Raji (cell line): ENCODE measurements around the gene C1orf105.

Source experiments
- POLR2A ChIP-seq: IDR thresholded peaks from 2 replicates; pipeline ENCODE4 v1.6.1; 2011; ENCODE audit warnings: low read depth, low read length, control low read depth; ENCODE audit not compliant: insufficient read depth

The C1orf105 gene

DNA sequence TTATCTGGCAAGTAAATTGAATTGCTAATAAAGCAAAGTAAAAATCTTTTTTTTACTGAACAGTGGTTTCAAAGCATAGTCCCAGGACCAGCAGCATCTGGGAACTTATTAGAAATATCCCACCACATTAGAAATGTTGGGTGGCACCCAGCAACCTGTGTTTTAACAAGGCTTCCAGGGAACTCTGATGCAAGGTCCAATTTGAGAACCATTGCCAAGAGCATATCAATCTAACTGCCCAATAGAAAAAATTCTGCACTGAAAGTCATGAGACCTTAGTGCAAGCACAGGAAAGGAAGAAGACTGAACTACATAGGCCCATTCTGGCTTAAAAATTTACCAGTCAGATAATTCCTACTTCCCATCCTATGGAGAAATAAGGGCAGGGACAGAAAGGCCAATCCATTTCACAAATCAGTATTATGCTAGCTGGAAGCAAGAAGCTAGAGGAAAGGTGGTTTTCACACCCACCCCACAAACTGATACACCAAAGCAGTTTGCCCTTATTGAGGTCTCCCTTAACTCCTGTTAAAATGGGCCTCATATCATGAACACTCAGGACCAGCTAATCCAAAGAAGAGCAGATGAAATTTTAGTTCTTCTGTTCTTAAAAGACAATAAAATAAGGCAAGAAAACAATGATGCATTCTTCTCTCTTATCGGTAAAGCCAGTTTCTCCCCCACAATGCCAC, 17.5 kb upstream of the C1orf105 start:
- TF ChIP-seq POLR2A = no peak

DNA sequence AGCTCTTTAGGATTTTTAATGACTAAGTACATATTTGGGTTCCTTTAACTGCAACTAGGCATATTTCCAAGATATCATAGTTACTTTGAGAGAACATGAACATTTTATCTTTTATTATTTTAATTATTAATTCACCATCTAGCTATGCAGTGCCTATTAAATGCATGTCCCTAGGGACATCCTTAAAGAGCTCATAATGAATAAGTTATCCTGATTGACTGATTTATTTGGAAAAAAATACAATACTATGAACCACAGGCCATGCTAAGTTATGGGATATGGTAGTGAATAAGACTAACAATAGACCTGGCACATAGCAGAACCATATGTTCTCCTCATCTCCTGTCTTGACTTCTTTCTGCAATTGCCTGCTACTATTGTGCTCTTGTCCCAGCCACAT, 16.4 kb upstream of the C1orf105 start:
- TF ChIP-seq POLR2A = no peak

DNA sequence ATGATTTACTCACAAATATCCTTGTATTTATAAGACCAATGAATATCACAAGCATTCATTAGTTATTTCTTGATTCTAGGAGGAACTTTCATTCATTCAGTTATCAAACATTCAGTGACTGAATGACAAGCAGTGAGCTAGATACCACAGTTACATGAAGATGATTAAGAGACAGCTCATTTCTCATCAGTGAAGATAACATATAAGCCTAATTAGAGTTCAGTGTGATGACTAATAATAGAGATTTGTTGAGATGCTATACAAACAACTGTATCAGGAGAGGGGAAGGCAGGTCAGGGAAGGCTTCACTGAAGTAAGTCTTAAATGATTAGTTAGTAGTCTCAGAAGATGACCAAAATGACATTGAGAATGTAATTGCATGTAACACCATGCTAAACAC, 14.6 kb upstream of the C1orf105 start:
- TF ChIP-seq POLR2A = no peak

DNA sequence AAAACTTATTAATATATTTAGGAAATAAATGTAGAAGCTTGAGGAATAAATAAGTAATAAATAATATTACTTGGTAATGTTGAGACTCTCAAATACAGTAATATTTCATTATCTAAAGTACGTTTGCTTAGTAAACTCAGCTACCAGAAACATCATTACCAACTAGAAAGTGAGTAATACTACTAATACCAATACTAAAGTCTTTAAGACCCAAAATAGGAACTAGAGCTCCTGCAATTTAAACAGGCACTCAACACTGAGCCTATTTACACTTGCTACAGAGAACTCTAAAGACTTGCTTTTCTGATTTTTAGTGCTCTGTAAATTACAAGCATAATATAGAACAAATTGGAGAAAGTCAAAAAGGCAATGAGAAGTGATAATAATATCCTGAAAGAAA, 13.5 kb upstream of the C1orf105 start:
- TF ChIP-seq POLR2A = no peak

DNA sequence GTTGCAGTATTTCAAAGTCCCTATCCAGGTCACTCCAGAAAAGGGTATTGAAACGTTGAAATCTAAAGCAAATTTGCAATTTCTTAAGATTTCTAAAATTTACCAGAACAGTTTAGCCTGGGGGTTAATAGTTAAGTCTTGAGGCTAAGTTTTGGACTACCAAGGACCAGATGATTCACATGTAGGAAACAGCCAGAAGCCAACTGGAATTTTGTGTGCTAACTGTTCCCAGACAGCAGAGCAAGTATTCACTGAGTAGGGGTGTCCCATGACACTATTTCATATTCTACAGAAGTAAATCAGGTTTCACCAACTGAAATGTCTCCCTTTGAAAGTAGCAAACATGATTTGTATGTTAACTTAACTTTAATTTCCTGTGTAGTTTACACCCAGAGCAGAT, 11.5 kb upstream of the C1orf105 start:
- no peak for TF ChIP-seq POLR2A

DNA sequence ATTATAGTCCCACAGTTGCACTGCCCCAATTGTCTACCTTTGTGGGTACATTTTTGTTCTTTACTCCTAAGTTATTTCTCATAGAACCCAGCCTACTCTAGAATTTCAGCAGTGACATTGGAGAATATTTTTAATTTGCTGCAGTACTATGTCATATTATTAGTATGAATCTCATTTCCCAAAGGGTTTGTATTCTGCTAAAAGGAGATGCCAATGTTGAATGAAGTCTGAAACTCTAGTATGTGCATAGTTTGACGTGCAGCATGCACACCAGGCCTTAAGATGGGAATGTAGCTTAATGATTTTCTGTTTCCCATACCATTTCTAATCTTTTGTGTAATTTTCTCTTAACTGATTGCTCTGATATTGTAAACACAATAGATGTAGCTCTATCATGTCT, 10.5 kb upstream of the C1orf105 start:
- TF ChIP-seq POLR2A = no peak

DNA sequence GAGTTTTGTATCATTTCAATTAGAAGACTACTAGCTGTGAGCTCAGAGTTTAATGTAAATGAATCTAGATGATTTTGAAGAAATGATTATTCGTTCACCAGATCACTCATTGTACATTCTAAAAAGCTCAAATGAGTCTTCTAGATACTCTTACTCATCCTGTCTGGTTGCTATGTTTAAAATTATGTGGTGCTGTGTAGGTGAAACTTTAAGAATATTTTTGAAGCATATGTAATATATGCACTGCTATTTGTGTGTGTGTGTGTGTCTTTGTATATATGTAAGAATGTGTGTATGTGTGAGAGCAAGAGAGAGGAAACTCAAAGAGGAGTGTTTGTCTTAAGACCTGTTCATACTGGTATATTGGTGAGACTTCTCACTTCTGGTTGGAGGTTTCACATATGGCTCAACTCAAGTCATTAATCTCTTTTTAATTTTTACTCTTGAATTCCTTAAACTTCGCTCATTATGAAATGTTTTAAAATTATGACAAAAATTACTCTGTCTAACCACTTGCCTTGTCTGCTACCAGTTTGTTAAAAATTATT, 8.6 kb upstream of the C1orf105 start:
- no peak for TF ChIP-seq POLR2A

DNA sequence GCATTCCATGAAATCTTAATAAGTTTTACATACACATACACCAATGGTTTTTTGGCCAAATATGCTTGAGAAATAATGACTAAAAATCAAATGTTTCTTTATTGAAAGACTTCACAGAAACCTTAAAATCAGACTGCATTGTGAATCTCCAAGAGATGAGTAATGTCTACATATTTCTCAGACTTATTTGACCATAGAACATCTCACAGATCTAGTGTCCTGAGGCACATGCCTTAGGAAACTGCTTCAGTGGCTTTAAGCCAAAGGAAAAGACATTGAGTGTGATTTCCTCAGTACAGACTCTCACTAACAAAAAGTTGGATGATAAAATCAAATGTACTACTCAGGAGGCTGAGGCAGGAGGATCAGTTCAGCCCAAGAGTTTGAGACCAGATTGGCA, 6.2 kb upstream of the C1orf105 start:
- TF ChIP-seq POLR2A = no peak

DNA sequence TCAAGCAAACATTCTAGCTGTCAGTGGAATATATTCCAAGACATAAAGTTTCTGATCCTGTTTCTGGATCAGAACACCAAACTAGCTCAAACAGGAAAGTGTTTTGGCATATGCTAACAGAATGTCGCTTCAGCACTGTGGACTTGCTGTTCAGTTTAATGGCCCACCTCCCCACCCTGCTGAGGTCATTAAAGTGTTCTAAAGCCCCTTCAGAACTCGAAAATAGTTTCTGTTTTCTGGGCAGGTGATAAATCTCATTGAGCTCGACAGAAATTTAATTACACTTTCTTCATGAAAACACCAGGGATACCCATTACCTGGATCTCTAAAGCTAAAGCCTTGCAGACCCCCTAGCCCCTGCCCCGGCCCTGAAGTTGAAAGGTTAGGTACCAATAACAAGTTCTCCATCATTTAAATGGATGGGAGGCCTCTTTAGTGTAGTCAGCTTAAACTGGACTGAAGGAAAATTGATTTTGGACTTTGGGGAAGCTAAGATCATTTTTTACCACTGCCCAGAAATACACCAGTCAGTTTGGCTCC, 3.9 kb upstream of the C1orf105 start:
- no peak for TF ChIP-seq POLR2A

DNA sequence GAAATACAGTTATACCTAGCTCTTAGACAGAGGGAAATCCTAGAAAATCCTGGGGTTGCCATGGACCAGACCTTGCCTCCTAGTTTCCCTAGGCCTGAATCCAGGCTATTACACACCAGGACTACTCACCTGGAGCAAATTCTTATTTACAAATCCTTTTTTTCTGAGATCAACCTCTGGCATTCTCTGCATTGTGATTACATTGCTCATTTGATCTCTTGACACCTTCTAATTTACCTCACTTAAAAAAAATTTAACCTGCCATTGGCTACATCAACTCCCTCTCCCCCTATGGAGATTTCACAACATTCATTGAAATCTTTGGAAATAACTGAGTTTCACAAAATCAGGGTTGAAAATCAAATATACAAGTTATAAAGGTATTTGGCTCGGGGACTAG, 2.9 kb upstream of the C1orf105 start:
- no peak for TF ChIP-seq POLR2A

DNA sequence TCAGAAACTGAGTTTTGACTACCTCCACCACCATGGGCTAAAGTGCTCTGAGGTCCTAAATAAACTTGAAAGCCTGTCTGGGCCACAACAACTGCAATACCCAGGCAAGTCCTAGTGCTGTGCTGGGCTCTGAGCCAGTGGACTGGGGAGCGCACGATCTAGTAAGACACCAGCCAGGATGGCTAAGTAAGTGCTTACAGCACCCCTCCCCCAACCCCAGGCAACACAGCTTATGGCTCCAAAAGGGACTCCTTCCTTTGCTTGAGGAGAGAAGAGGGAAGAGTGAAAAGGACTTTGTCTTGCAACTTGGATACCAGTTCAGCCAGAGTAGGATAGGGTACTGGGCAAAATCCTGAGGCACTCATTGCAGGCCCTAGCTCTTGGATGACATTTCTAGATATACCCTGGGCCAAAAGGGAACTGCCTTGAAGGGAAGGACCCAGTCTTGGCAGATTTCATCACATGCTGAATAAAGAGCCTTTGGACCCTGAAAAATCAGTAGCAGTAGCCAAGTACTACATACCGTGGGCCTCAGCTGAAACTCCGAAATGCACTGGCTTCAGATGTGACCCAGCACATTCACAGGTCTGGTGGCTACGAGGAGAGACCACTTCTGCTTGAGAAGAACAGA, 1.6 kb downstream of the C1orf105 start:
- no peak for TF ChIP-seq POLR2A

DNA sequence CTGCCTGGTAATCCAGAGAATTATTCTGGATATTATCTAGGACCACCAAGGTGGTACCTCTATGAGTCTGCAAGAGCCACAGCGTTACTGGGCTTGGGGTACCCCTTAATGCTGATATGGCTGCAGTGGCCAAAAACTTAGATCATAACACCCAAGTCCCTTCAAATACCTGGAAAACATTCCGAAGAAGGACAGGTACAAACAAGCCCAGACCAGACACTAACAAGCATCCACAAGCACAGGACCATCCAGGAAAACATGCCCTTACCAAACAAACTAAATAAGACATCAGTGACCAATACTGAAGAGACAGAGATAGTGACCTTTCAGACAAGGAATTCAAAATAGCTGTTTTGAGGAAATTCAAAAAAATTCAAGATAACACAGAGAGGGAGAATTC, 2.9 kb downstream of the C1orf105 start:
- TF ChIP-seq POLR2A = no peak

DNA sequence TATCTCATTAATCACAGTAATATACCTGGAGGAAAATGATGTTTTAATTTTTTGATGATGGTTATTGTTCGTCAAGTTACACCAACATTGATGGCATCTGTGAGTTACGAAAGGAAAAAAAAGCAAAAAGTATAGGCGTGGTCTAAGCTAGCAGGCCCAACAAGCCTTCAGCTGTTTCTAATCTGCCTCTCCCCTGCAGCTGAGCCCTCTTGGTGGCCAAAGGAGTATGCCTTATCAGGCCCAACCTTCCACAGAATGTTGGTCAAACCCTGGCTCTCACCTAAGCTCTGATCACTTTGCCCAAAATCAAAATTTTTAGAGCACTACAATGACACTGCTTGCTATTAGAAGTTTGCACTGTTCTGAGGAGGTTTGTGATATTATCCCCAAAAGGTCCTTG, 4.9 kb downstream of the C1orf105 start:
- TF ChIP-seq POLR2A = no peak

DNA sequence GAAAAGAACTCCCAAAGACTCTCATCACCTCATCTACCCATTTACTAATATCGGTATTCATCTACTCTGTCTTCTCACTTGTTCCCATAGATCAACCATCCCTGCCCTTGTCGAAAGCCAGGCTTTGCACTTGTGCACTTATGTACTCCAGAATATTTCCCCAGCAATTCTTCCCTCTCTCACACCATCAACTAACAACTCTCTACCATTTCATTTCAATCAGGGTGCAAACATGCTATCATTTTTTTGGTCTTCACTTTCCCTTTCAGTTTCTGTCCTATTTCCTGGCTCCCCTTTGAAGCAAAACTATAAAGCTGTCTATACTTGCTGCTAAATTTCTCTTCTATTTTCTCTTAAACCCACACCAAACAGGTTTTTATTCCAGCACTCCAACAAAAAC, 6.7 kb downstream of the C1orf105 start:
- TF ChIP-seq POLR2A = no peak

DNA sequence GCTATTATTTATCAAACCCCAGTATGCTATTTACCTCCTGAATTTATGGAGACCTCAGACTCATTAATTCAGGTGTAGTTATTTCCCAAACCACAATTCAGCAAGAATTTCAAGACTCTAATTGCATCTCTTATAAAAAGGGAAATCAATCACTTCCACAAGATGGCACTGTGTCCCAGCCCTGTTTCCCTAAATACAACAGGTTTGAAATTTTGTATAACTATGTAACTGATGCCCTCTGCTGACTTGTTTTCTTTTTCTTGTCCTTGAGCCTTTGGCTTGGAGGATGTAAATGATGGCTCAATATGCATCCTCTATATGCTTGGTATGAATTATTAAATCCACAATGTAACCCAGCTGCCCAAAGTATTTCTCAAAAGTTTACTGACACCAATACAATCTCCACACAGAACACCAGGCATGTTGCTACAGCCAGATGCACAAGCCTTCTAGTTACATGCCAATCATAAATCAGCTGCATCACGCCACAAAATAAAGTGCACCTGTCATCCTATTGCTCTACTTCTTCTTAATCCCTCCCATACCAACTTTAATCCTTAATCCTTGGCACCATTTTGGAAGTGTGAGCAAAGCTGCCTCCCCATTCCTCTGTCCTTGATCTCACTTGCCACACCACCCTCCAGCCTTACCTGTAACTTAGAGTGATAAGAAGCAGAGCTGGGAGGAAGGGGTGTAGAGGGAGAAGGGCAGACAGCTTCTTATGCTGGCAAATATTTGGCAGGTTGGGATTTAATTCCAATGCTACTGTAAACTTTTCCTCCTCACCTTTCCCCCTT, 9.0 kb downstream of the C1orf105 start:
- TF ChIP-seq POLR2A = no peak

DNA sequence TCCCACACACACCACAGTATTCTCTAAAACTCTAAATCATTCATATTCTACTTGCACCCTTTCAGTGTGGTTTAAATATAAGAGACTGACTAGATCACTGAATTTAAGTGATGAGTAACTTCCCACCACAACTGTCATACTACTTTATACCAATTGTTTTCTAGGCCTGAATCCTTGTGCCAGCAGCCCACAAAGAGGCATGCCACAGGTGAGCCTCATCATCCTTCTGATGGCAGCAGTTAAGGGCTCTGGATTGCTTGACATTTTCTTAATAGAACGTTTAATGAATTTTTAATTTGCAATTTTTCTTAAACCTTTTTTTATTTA, 9.6 kb downstream of the C1orf105 start:
- TF ChIP-seq POLR2A = no peak
